Measurements from ENCODE around the gene C15orf61. TPM values are rescaled to one million over a fixed set of nuclear protein-coding genes. Genes with fewer than 3 reads are reported as not detected.

The C15orf61 gene
- total RNA-seq, 3 donors from 2014 or later, result 3.8 to 24.3 (median 4.6) TPM

DNA sequence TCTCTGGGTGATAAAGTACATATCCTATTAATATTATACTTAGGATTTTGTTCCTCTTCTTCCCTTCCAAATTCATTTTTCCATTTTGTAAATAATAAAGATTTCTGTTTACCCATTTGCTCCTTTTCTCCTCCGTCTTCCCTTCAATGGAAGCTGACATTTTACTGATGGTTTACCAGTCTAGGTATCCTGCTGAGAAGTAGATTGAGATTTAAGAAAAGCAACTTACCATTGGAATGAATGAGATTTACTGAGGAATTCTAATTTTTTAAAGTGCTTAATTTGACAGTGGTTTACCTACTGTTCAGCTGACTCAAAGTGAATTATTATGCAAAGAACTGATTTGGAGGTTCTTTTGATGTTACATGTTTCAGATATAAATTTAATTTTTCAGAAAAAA lies 2.4 kb downstream of the C15orf61 start:
- peaks cover 0 to 10% of the 10 kb centered on the region in 2 donors for H3K4me1 ChIP-seq
- no peaks in the 10 kb centered on the region for H3K9me3 ChIP-seq
- H3K27me3 ChIP-seq, result no peaks in the 10 kb centered on the region
- H3K27ac ChIP-seq, result peak overlapping the region in 1 of 2 donors; percentile 95
- peak overlapping the region; percentile 77 to 97 (median 86) for H3K4me3 ChIP-seq
- H3K36me3 ChIP-seq, result no peaks in the 10 kb centered on the region
- intact Hi-C loops (cut with DNase I; ENCODE audit: low total_unique reads), result loop anchor here (10.0 kb wide), 1 partner anchor 311 kb away; no protein-coding TSS in a partner anchor
- no peak for TF ChIP-seq POLR2AphosphoS5 (IDR thresholded peaks at IDR 0.05)
- TF ChIP-seq POLR2A (IDR thresholded peaks at IDR 0.05), result no peak
- TF ChIP-seq, protein P1, sequence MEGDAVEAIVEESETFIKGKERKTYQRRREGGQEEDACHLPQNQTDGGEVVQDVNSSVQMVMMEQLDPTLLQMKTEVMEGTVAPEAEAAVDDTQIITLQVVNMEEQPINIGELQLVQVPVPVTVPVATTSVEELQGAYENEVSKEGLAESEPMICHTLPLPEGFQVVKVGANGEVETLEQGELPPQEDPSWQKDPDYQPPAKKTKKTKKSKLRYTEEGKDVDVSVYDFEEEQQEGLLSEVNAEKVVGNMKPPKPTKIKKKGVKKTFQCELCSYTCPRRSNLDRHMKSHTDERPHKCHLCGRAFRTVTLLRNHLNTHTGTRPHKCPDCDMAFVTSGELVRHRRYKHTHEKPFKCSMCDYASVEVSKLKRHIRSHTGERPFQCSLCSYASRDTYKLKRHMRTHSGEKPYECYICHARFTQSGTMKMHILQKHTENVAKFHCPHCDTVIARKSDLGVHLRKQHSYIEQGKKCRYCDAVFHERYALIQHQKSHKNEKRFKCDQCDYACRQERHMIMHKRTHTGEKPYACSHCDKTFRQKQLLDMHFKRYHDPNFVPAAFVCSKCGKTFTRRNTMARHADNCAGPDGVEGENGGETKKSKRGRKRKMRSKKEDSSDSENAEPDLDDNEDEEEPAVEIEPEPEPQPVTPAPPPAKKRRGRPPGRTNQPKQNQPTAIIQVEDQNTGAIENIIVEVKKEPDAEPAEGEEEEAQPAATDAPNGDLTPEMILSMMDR (IDR thresholded peaks at IDR 0.05), result no peak
- no peak for DNase-seq (ENCODE audit: low spot score in 2 of 2)

DNA sequence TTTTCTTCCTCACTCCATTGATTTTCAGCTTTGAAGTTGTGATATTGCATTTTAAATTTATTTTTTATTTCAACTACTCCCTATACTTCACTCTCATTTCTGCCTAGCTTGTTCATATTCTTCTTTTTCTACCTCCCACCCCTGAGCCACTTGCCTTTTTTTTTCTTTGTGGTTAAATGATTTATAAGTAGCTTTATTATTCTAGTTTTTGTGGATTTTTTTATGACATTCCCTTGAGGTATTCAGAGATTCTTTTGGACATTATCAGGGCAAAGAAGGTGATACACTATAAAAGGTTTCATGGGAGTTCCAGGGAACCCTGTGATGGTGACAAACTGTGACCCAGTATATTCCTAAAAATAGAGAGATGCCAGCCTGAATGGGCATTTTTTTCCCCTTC lies 3.3 kb downstream of the C15orf61 start:
- Histone ChIP-seq H3K36me3 (no peaks in the 10 kb centered on the region), H3K4me1 (peaks cover 0 to 10% of the 10 kb centered on the region in 2 donors), H3K27ac (no peak overlapping the region), H3K27me3 (no peaks in the 10 kb centered on the region), H3K4me3 (no peak overlapping the region), H3K9me3 (no peaks in the 10 kb centered on the region)
- no peak for DNase-seq (ENCODE audit: low spot score in 2 of 2)
- TF ChIP-seq POLR2A (IDR thresholded peaks at IDR 0.05) (no peak), POLR2AphosphoS5 (IDR thresholded peaks at IDR 0.05) (no peak)
- TF ChIP-seq, protein P1 (IDR thresholded peaks at IDR 0.05), result no peak
- intact Hi-C loops (cut with DNase I; ENCODE audit: low total_unique reads), result loop anchor here (10.0 kb wide), 1 partner anchor 311 kb away; no protein-coding TSS in a partner anchor

DNA sequence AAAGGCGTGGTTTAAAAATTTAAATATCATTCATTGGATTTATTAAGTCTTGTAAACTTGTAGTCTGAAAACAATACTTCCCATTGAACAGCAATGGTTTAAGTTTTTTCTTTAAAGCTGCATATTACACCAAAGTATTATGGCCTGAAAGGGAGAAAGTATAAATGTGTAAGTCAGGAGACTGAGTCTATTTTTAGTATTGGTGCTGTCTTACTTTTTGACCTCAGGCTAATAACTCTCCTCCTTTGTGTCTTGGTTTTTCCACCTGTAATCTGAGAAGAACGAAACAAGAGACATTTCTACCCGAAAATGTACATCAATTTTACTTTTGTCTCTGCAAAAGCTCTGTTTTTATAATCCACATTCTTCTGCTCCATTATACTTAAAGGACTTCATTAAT lies 7.6 kb downstream of the C15orf61 start:
- TF ChIP-seq POLR2AphosphoS5 (IDR thresholded peaks at IDR 0.05), result no peak
- no peak for TF ChIP-seq POLR2A (IDR thresholded peaks at IDR 0.05)
- TF ChIP-seq, protein P1 (IDR thresholded peaks at IDR 0.05), result no peak
- no peak overlapping the region for H3K4me3 ChIP-seq
- no peaks in the 10 kb centered on the region for H3K27me3 ChIP-seq
- DNase-seq (ENCODE audit: low spot score in 2 of 2), result no peak
- H3K9me3 ChIP-seq, result no peaks in the 10 kb centered on the region
- no peaks in the 10 kb centered on the region for H3K4me1 ChIP-seq
- H3K36me3 ChIP-seq, result no peaks in the 10 kb centered on the region
- intact Hi-C loops (cut with DNase I; ENCODE audit: low total_unique reads), result loop anchor here (10.0 kb wide), 1 partner anchor 306 kb away; no protein-coding TSS in a partner anchor
- no peak overlapping the region for H3K27ac ChIP-seq

DNA sequence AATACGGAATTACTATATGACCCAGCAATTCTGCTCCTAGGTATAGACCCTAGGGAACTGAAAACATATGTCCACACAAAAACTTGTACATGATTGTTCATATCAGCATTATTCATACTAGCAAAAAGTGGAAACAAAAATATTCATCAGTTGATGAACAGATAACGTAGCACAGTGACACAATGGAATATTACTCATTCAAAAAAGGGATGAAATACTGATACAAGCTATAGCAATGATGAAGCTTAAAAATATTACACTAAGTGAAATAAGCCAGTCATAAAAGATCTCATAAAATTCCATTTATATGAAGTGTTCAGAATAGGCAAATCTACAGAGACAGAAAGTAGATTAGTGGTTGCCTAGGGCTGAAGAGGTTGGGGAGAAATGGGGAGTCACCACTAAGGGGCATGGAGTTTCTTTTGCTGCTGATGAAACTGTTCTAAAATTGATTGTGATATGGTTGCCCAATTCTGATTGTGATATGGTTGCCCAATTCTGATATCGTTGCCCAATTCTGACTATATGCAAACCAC lies 10.5 kb downstream of the C15orf61 start:
- no peaks in the 10 kb centered on the region for H3K27me3 ChIP-seq
- no peaks in the 10 kb centered on the region for H3K4me1 ChIP-seq
- DNase-seq (ENCODE audit: low spot score in 2 of 2), result no peak
- intact Hi-C loops (cut with DNase I; ENCODE audit: low total_unique reads), result no loop called here
- no peak overlapping the region for H3K4me3 ChIP-seq
- no peak overlapping the region for H3K27ac ChIP-seq
- H3K36me3 ChIP-seq, result no peaks in the 10 kb centered on the region
- no peak for TF ChIP-seq POLR2AphosphoS5 (IDR thresholded peaks at IDR 0.05)
- no peak for TF ChIP-seq POLR2A (IDR thresholded peaks at IDR 0.05)
- TF ChIP-seq, protein P1 (IDR thresholded peaks at IDR 0.05), result no peak
- no peaks in the 10 kb centered on the region for H3K9me3 ChIP-seq

DNA sequence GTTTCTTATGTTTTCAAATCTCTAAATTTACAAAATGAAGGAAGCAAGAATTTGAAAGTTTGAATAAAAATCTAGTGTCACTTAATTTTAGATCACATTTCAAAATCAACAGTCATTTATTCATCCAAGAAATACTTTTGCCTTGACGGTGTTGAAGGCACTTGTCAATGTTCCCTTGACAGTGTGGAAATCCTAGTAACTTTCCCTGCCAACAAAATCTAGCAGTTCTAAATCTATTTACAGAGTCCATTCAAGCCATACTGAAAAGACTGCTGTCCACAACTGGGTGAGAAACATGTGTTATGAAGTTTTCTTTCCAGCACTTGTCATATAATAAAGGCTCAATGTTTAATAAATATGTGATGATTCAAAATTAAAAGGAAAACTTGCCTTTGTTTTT lies 12.9 kb downstream of the C15orf61 start:
- no peak overlapping the region for H3K4me3 ChIP-seq
- no peaks in the 10 kb centered on the region for H3K9me3 ChIP-seq
- no peak for DNase-seq (ENCODE audit: low spot score in 2 of 2)
- TF ChIP-seq POLR2A (IDR thresholded peaks at IDR 0.05), result no peak
- no peak for TF ChIP-seq POLR2AphosphoS5 (IDR thresholded peaks at IDR 0.05)
- TF ChIP-seq, protein P1 (IDR thresholded peaks at IDR 0.05), result no peak
- H3K27ac ChIP-seq, result no peak overlapping the region
- intact Hi-C loops (cut with DNase I; ENCODE audit: low total_unique reads), result no loop called here
- no peaks in the 10 kb centered on the region for H3K36me3 ChIP-seq
- H3K27me3 ChIP-seq, result no peaks in the 10 kb centered on the region
- no peaks in the 10 kb centered on the region for H3K4me1 ChIP-seq
